RWPE1 (cell line): ENCODE measurements around the gene ACSF3.

Experiments
- CTCF ChIA-PET: fragments of 350-600 bp; sonication (Branson Sonifier 250); formaldehyde crosslinking; extraction: SDS; loops from one replicate; lab custom pipeline; 2021; lab: Yijun Ruan, JAX
- POLR2A ChIA-PET: fragments of 400-600 bp; formaldehyde crosslinking; extraction: SDS; loops from one replicate; lab custom pipeline; 2020; ENCODE audit warnings: antibody characterized with exemption; ENCODE audit not compliant: low non-redundant PET; lab: Yijun Ruan, JAX
- DNase-seq: peaks from one replicate; pipeline ENCODE4 v3.0.0; 2012; ENCODE audit warnings: low spot score
- H3K27ac ChIP-seq: fragments of 450-650 bp; 2 replicates; pipeline ENCODE4 v1.5.1; 2017
- TF ChIP-seq, protein P1 (sequence below): fragments of 450-650 bp; conservative IDR thresholded peaks from 2 replicates; pipeline ENCODE4 v1.5.1; 2017; ENCODE audit warnings: low read depth, mild to moderate bottlenecking

The ACSF3 gene

GRCh38 chr16:89159066-89159849 lies 65.6 kb downstream of the ACSF3 start:
- TF ChIP-seq, protein P1, sequence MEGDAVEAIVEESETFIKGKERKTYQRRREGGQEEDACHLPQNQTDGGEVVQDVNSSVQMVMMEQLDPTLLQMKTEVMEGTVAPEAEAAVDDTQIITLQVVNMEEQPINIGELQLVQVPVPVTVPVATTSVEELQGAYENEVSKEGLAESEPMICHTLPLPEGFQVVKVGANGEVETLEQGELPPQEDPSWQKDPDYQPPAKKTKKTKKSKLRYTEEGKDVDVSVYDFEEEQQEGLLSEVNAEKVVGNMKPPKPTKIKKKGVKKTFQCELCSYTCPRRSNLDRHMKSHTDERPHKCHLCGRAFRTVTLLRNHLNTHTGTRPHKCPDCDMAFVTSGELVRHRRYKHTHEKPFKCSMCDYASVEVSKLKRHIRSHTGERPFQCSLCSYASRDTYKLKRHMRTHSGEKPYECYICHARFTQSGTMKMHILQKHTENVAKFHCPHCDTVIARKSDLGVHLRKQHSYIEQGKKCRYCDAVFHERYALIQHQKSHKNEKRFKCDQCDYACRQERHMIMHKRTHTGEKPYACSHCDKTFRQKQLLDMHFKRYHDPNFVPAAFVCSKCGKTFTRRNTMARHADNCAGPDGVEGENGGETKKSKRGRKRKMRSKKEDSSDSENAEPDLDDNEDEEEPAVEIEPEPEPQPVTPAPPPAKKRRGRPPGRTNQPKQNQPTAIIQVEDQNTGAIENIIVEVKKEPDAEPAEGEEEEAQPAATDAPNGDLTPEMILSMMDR = no peak
- no peak overlapping the region for H3K27ac ChIP-seq
- no peak for DNase-seq
- ChIA-PET CTCF (no interaction called here), POLR2A (no interaction called here)

DNA sequence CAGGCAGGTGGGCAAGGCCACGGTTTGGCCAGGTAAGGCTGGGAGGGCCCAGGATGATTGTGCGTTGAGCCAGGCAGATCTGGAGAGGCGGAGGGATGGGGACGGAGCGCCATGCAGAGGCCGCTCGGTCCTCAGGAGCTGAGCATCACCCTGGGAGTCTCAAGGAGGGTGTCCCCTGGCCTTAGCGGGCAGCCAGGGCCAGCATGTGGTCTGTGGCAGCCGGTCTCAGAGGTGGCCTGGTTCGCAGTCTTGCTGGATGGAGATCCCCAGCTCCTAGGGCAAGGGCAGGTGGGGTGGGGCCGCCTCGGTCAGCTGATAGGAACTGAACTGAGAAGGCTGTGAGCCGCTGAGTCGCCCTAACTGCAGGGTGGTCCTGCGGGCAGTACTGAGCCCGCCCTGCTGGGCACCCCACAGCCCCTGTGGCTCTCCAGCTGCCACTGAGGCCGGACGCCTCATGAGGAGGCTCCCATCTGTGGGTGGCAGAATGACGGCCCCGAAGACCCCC lies 66.2 kb downstream of the ACSF3 start:
- no peak overlapping the region for H3K27ac ChIP-seq
- TF ChIP-seq, protein P1 = no peak
- CTCF ChIA-PET = interaction anchor here (0.6 kb wide), 1 partner anchor 169 kb away, joined by 5 read pairs; no protein-coding TSS in a partner anchor
- no peak for DNase-seq
- POLR2A ChIA-PET = no interaction called here

DNA sequence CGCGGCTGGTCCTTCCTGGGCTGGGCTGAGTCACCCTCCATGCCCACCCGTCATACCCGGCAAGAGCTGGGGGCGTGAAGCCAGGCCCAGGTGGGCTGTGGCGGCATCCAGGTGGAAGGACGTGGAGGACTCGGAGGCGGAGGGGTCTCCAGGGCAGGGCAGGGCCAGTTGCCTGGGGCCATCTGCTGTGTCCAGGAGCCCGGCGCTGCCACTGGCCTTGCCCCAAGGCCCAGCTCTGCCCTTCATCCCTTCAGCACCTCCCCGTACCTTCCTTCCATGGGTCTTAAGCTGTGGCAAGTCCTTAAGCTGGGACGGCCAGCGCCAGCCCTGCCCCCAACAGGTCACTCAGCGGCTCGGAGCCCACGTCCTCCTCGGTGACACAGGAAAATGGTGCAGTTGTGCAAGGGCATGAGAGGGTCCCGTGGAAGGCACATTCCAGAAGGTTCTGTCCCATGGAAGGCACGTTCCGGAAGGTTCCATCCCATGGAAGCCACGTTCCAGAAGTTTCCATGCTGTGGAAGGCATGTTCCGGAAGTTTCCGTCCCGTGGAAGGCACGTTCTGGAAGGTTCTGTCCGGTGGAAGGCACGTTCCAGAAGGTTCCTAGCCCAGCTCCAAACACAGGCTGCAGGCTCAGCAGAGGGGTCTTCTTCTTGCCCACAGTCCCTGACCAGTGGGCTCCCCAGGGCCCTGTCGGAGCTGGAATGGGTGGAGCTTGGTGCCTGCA lies 67.5 kb downstream of the ACSF3 start:
- ChIA-PET POLR2A (no interaction called here), CTCF (interaction anchor here (0.6 kb wide), 1 partner anchor 346 kb away, joined by 4 read pairs; no protein-coding TSS in a partner anchor)
- no peak overlapping the region for H3K27ac ChIP-seq
- DNase-seq = no peak
- TF ChIP-seq, protein P1 = no peak

- CTCF ChIA-PET = no interaction called here
- TF ChIP-seq, protein P1 = no peak
- H3K27ac ChIP-seq = no peak overlapping the region
- DNase-seq = no peak
- POLR2A ChIA-PET = no interaction called here
Observed at GRCh38 chr16:89161763-89162713, 68.4 kb downstream of the ACSF3 start.

- ChIA-PET CTCF (interaction anchor here (0.6 kb wide), 1 partner anchor 229 kb away, joined by 3 read pairs; no protein-coding TSS in a partner anchor), POLR2A (no interaction called here)
- TF ChIP-seq, protein P1 = no peak
- H3K27ac ChIP-seq = no peak overlapping the region
- no peak for DNase-seq
Observed at GRCh38 chr16:89163297-89163696, 69.6 kb downstream of the ACSF3 start.
